Skeletal muscle satellite cell (primary cell): ENCODE measurements around the gene EIF3J.

ENCODE experiments used
- H3K27me3 ChIP-seq: 2 replicates; pipeline ENCODE4 v1.7.0; 2013; ENCODE audit warnings: low read length; ENCODE audit not compliant: control insufficient read depth, insufficient read depth
- H3K36me3 ChIP-seq: 2 replicates; pipeline ENCODE4 v1.7.0; 2013; ENCODE audit warnings: mild to moderate bottlenecking, control low read depth, low read length; ENCODE audit not compliant: insufficient read depth
- H3K4me1 ChIP-seq: 2 replicates; pipeline ENCODE4 v1.7.0; 2013; ENCODE audit warnings: low read length; ENCODE audit not compliant: control insufficient read depth, insufficient read depth
- H3K4me2 ChIP-seq: 2 replicates; pipeline ENCODE4 v1.7.0; 2013; ENCODE audit warnings: mild to moderate bottlenecking, low read length
- H3K4me3 ChIP-seq: 2 replicates; pipeline ENCODE4 v1.7.0; 2013; ENCODE audit warnings: low read length
- H3K9ac ChIP-seq: 2 replicates; pipeline ENCODE4 v1.7.0; 2013; ENCODE audit warnings: mild to moderate bottlenecking, low read depth, low read length, moderate library complexity
- H3K9me3 ChIP-seq: replicated peaks from 2 replicates; pipeline ENCODE4 v1.7.0; 2013; ENCODE audit warnings: mild to moderate bottlenecking, control low read depth, low read length

Gene EIF3J

DNA sequence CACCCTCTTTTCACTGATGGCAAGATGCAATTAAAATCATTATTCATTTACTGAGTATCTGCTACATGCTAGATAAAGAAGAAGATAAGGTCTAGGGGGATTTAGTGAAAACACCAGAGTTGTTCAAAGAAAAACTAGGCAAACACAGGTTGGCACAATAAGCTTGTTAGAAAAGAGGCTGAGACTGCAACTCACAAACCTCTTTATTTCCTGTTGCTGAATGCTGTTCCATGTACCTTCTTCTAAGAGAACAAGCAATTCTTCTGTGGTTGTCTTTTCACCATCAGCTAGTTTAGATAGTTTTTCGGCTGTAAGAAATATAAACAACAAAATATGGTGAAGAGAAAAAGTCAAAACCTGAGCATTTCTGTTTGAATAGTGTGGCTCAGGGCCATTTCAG is 61.1 kb downstream of the EIF3J start:
- no peak overlapping the region for H3K4me3 ChIP-seq
- no peaks in the 10 kb centered on the region for H3K4me1 ChIP-seq
- no peak overlapping the region for H3K4me2 ChIP-seq
- H3K9ac ChIP-seq: no peak overlapping the region
- no peaks in the 10 kb centered on the region for H3K9me3 ChIP-seq
- H3K36me3 ChIP-seq: peaks cover 59% of the 10 kb centered on the region
- H3K27me3 ChIP-seq: no peaks in the 10 kb centered on the region

DNA sequence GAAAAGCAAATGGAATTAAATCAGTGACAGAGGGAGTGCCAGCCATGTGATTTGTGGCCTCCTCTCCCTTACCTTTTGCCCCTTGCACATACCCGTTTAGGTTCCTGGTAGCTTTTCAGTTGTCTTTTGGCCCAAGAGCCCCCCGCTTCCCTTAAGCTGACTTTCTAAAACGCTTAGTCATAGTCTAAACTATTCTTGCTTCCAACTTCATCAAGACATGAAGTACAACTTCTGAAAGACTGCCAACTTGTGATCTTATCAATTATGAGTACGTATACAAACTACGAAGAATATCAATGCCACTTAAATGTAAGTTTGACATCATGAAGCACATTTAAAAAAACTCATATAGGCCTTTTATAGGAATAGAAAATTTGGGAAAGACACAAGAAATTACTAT is 61.9 kb downstream of the EIF3J start:
- no peak overlapping the region for H3K4me2 ChIP-seq
- no peaks in the 10 kb centered on the region for H3K4me1 ChIP-seq
- no peaks in the 10 kb centered on the region for H3K9me3 ChIP-seq
- H3K4me3 ChIP-seq: no peak overlapping the region
- no peaks in the 10 kb centered on the region for H3K27me3 ChIP-seq
- H3K36me3 ChIP-seq: peaks cover 61% of the 10 kb centered on the region
- no peak overlapping the region for H3K9ac ChIP-seq

DNA sequence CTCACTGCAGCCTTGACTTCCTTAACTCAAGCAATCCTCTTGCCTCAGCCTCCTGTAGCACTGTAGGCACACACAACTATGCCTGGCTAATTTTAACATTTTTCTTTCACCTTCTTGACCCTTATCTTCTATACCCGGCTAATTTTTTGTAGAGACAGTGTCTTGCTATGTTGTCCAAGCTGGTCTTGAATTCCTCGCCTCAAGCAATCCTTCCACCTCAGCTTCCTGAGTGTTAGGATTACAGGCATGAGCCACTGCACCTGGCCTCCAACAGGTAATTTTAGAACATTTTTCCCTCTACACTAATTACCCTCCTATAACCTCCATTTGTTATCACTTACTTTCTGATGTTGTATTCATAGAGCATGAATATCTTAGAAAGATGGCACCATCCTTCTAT is 66.2 kb downstream of the EIF3J start:
- no peak overlapping the region for H3K9ac ChIP-seq
- H3K36me3 ChIP-seq: peaks cover 68% of the 10 kb centered on the region
- no peak overlapping the region for H3K4me2 ChIP-seq
- H3K9me3 ChIP-seq: no peaks in the 10 kb centered on the region
- H3K4me1 ChIP-seq: no peaks in the 10 kb centered on the region
- no peak overlapping the region for H3K4me3 ChIP-seq
- no peaks in the 10 kb centered on the region for H3K27me3 ChIP-seq

DNA sequence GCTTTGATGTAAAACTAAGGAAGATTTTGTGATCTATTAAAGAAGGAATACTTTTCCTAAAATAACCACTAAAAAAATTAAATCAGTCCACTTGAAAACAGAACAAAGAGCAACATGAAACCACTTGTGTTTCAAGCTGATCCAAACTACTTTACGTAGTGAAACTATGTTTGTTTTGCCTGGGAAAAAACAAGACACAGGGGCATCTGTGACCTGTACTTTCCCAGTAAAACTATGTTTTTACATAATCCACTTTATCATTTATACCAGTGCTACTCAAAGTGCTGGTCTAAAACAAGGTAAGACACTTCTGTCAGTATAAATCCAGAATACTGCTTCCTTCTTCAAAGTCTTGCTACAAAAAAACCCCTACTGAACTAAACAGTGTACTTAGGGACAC is 69.8 kb downstream of the EIF3J start:
- no peaks in the 10 kb centered on the region for H3K27me3 ChIP-seq
- no peaks in the 10 kb centered on the region for H3K9me3 ChIP-seq
- no peak overlapping the region for H3K9ac ChIP-seq
- H3K4me1 ChIP-seq: no peaks in the 10 kb centered on the region
- no peak overlapping the region for H3K4me3 ChIP-seq
- H3K4me2 ChIP-seq: no peak overlapping the region
- H3K36me3 ChIP-seq: peaks cover 55% of the 10 kb centered on the region
